Hepatocyte (in vitro differentiated cells): ENCODE measurements around the gene ASCL1. TPM values are rescaled to one million over a fixed set of nuclear protein-coding genes. Genes with fewer than 3 reads are reported as not detected.

Experiments
- DNase-seq: peaks from one replicate; pipeline ENCODE4 v3.0.0-alpha.2; 2016; ENCODE audit warnings: low spot score
- H2AFZ ChIP-seq: fragments of 200-600 bp; sonication (generic); 2 replicates; pipeline ENCODE4 v1.6.0; 2016; ENCODE audit warnings: antibody characterized with exemption, mild to moderate bottlenecking
- H3K27ac ChIP-seq: fragments of 200-600 bp; sonication (generic); 2 replicates; pipeline ENCODE4 v1.5.1; 2016; ENCODE audit warnings: mild to moderate bottlenecking
- H3K27me3 ChIP-seq: fragments of 200-600 bp; sonication (generic); 2 replicates; pipeline ENCODE4 v1.6.1; 2016
- H3K36me3 ChIP-seq: fragments of 200-600 bp; sonication (generic); replicated peaks from 2 replicates; pipeline ENCODE4 v1.5.1; 2016; ENCODE audit warnings: low read depth; ENCODE audit not compliant: insufficient read depth
- H3K4me1 ChIP-seq: fragments of 200-600 bp; sonication (generic); 2 replicates; pipeline ENCODE4 v1.5.1; 2016; ENCODE audit warnings: mild to moderate bottlenecking, moderate library complexity; ENCODE audit not compliant: insufficient read depth
- H3K4me2 ChIP-seq: fragments of 200-600 bp; sonication (generic); 2 replicates; pipeline ENCODE4 v1.6.0; 2016
- H3K4me3 ChIP-seq: fragments of 200-600 bp; sonication (generic); 2 replicates; pipeline ENCODE4 v1.5.1; 2016; ENCODE audit warnings: mild to moderate bottlenecking
- H3K79me2 ChIP-seq: fragments of 200-600 bp; sonication (generic); 2 replicates; pipeline ENCODE4 v1.6.0; 2017; ENCODE audit warnings: mild to moderate bottlenecking
- H3K9me2 ChIP-seq: fragments of 200-600 bp; sonication (generic); replicated peaks from 2 replicates; pipeline ENCODE4 v1.6.0; 2017; ENCODE audit warnings: mild to moderate bottlenecking; ENCODE audit not compliant: insufficient read depth
- H3K9me3 ChIP-seq: fragments of 200-600 bp; sonication (generic); 2 replicates; pipeline ENCODE4 v1.5.1; 2016; ENCODE audit warnings: low read depth, mild to moderate bottlenecking
- H4K20me1 ChIP-seq: fragments of 200-600 bp; sonication (generic); 2 replicates; pipeline ENCODE4 v1.6.0; 2016; ENCODE audit warnings: mild to moderate bottlenecking; ENCODE audit not compliant: insufficient read depth, poor library complexity, severe bottlenecking
- CTCF ChIP-seq: fragments of 200-600 bp; sonication (generic); IDR thresholded peaks from 2 replicates; pipeline ENCODE4 v1.5.1; 2016; ENCODE audit warnings: antibody characterized with exemption, mild to moderate bottlenecking; ENCODE audit not compliant: poor library complexity
- EZH2 ChIP-seq: fragments of 200-600 bp; sonication (generic); IDR thresholded peaks from 2 replicates; pipeline ENCODE4 v1.6.1; 2016; ENCODE audit warnings: antibody characterized with exemption, mild to moderate bottlenecking, borderline replicate concordance
- EZH2phosphoT487 ChIP-seq: fragments of 200-600 bp; sonication (generic); IDR thresholded peaks from one replicate; pipeline ENCODE4 v1.6.1; 2018; ENCODE audit warnings: antibody characterized with exemption, mild to moderate bottlenecking, low read depth, moderate library complexity; ENCODE audit not compliant: unreplicated experiment, severe bottlenecking
- WGBS: methylation state at CpG from one replicate; pipeline ENCODE4 v1.1.6; 2016; ENCODE audit warnings: low lambda C conversion rate; ENCODE audit errors: missing lambda C conversion rate; 5-methylcytosine and 5-hydroxymethylcytosine counted together
- polyA plus RNA-seq: library from polyadenylated mRNA; unstranded; fragments of >200 nt; fragmentation: Nextera tagmentation; extraction: Ambion mirVana; gene quantifications from 2 replicates; pipeline ENCODE4 v1.2.1, GENCODE V29; 2016
- total RNA-seq: library from RNA; depleted of rRNA; stranded (reverse); fragments of >200 nt; gene quantifications from 2 replicates; pipeline ENCODE4 v1.2.3, GENCODE V29; 2014

ASCL1 gene
- total and polyA plus RNA-seq, 2 experiments from 2014 or later: 1.7 TPM; not detected in 1

GRCh38 chr12:102965281-102966155, 8.0 kb downstream of the ASCL1 start:
- Histone ChIP-seq H3K9me2 (no peaks in the 10 kb centered on the region), H2AFZ (peak overlapping the region; percentile 48), H3K36me3 (no peaks in the 10 kb centered on the region), H3K9me3 (no peaks in the 10 kb centered on the region), H3K4me1 (peaks cover 4% of the 10 kb centered on the region), H3K4me2 (peak overlapping the region; percentile 72), H3K27me3 (peaks cover 97% of the 10 kb centered on the region), H3K79me2 (no peaks in the 10 kb centered on the region), H3K27ac (no peak overlapping the region), H4K20me1 (no peaks in the 10 kb centered on the region), H3K4me3 (no peak overlapping the region)
- no peak for DNase-seq
- no peak for TF ChIP-seq EZH2phosphoT487
- TF ChIP-seq EZH2: peak; percentile 27
- 4% methylated on average over 32 of the region's 38 CpGs for WGBS

GRCh38 chr12:102966200-102966863, 8.9 kb downstream of the ASCL1 start:
- Histone ChIP-seq H2AFZ (no peak overlapping the region), H3K9me3 (no peaks in the 10 kb centered on the region), H3K27ac (no peak overlapping the region), H3K36me3 (no peaks in the 10 kb centered on the region), H3K79me2 (no peaks in the 10 kb centered on the region), H3K4me1 (peaks cover 4% of the 10 kb centered on the region), H3K27me3 (peaks cover 97% of the 10 kb centered on the region), H4K20me1 (no peaks in the 10 kb centered on the region), H3K9me2 (no peaks in the 10 kb centered on the region), H3K4me2 (no peak overlapping the region), H3K4me3 (no peak overlapping the region)
- no peak for TF ChIP-seq CTCF
- no peak for TF ChIP-seq EZH2
- no peak for TF ChIP-seq EZH2phosphoT487
- DNase-seq: no peak
- 23% methylated on average over 12 of the region's 12 CpGs for WGBS

- Histone ChIP-seq H3K9me3 (no peaks in the 10 kb centered on the region), H3K79me2 (no peaks in the 10 kb centered on the region), H3K27ac (no peak overlapping the region), H3K4me2 (no peak overlapping the region), H3K9me2 (no peaks in the 10 kb centered on the region), H3K4me3 (no peak overlapping the region), H3K36me3 (no peaks in the 10 kb centered on the region), H2AFZ (no peak overlapping the region), H3K4me1 (no peaks in the 10 kb centered on the region), H3K27me3 (peaks cover 87% of the 10 kb centered on the region), H4K20me1 (no peaks in the 10 kb centered on the region)
- DNase-seq: no peak
- no peak for TF ChIP-seq EZH2phosphoT487
- no peak for TF ChIP-seq CTCF
- no peak for TF ChIP-seq EZH2
- WGBS: 36% methylated on average over 4 of the region's 4 CpGs
Observed at GRCh38 chr12:102970780-102971179, 13.3 kb downstream of the ASCL1 start.

- Histone ChIP-seq H3K27me3 (peaks cover 83% of the 10 kb centered on the region), H2AFZ (no peak overlapping the region), H3K4me1 (no peaks in the 10 kb centered on the region), H3K79me2 (no peaks in the 10 kb centered on the region), H3K9me2 (no peaks in the 10 kb centered on the region), H3K4me2 (no peak overlapping the region), H3K36me3 (no peaks in the 10 kb centered on the region), H3K9me3 (no peaks in the 10 kb centered on the region), H3K27ac (no peak overlapping the region), H3K4me3 (no peak overlapping the region), H4K20me1 (no peaks in the 10 kb centered on the region)
- TF ChIP-seq CTCF: no peak
- TF ChIP-seq EZH2phosphoT487: no peak
- TF ChIP-seq EZH2: no peak
- no peak for DNase-seq
- WGBS: 76% methylated on average over 3 of the region's 3 CpGs
Observed at GRCh38 chr12:102971227-102971626, 13.8 kb downstream of the ASCL1 start.
